Left cardiac atrium (tissue), 4 donors: ENCODE results near the gene LCK. TPM values are rescaled to one million over a fixed set of nuclear protein-coding genes. Genes with fewer than 3 reads are reported as not detected.

Source experiments
- ATAC-seq, 2 donors: fragments of 200-7000 bp; cut with Tn5 transposase; one replicate each; pipeline ENCODE4 v1.9.1; 2020; ENCODE audit warnings: mild to moderate bottlenecking in 2 of 2, moderate library complexity in 2 of 2
- DNase-seq: peaks from one replicate; pipeline ENCODE4 v3.0.0-alpha.2; 2020
- intact Hi-C, 2 donors: fragments of 100-400 bp; cut with DNase I; formaldehyde crosslinking; loops; one replicate each; pipeline versions ENCODE4 v1.14.1 to v1.15.1; 2022 to 2023
- long read RNA-seq: library from polyadenylated mRNA; unstranded; transcript quantifications from one replicate; pipeline ENCODE4 v2.0.0, GENCODE V29; 2021
- total RNA-seq, 2 donors: library from RNA; stranded (reverse); fragmentation: NEBNext Ultra II Directional; extraction: Animal tissue kit (Norgen Biotek cat#: 25700); gene quantifications; one replicate each; pipeline ENCODE4 v1.2.1, GENCODE V29; 2021
- donor health status: DM: no; HTN: yes; CAD: no.
- donor health status: DM: no; HTN: yes; CAD: no; lungs with severe emphysema.
- donor health status: DM: yes; HTN: yes; CAD: no.
- donor health status: Dilated cardiomyopathy.

Gene LCK
- 1 to 10 TPM; 1.2 to 2.6 TPM for total RNA-seq
- long read RNA-seq, partial matches to known transcripts: 0 of 2 reads
- long read RNA-seq, other reads (novel, unspliced or antisense): 1 of 2 reads

DNA sequence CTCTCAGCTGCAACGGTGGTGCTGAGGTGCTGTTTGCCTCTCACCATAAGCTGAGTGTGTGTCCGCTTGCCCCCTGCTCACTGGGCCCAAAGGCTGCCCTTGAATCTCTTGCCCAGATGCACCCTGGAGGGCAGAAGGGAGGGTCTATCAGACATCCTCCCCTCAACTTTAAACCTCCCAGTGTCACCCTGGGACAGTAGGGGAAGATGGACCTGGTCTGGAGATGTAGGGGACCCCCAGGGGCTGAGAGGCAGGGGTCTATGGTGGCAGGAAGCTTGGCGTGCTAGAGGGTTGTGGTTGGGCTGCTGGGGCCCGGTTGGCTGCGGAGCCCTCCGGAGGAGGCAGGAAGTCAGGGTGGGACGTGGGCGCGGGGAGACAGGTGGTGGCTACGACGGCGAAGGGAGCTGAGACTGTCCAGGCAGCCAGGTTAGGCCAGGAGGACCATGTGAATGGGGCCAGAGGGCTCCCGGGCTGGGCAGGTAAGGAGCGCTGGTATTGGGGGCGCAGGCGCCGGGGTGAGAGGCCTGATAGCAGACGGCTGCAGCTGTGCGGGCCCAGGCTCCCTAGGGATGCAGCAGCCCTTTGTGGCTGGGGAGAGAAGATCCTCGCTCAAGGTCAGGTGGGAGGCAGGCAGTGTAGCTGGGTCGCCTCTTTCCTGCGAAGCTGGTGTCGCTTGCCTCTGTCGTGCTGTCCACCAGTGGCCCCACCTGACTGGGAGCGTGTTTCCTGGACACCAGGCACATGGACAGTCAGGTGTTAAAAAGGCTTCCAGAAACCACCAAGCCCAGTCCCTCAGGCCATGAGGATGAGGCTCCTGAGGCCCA is at the start of gene LCK:
Gene LCK (plus strand): TSS at position 373 of the 824 bp plus-strand sequence. CDS start 23,065 bp downstream, outside the sequence.
- DNase-seq (no peak), ATAC-seq (no peak)
- intact Hi-C loops: no loop called here

DNA sequence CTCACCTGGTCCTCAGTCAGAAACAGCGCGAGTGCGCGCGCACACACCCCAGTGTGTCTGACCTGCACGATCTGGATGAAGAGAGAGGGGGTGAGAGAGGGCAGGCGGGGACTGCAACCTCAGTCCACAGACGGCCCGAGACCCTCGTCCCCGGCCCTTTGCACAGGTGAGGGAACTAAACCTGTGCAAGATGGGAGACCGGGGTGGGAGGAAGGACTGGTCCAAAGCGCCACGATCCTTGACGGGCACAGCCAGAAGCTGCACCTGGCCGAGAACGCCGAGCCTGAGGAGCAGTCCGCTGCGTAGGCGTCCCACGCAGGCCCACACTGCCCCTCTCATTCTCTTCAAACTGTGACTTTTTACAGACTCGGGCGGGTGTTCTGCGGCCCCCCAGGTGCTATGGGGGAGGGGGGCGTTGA is 46.1 kb upstream of the LCK start:
- DNase-seq (no peak), ATAC-seq (no peak)
- intact Hi-C loops: no loop called here

DNA sequence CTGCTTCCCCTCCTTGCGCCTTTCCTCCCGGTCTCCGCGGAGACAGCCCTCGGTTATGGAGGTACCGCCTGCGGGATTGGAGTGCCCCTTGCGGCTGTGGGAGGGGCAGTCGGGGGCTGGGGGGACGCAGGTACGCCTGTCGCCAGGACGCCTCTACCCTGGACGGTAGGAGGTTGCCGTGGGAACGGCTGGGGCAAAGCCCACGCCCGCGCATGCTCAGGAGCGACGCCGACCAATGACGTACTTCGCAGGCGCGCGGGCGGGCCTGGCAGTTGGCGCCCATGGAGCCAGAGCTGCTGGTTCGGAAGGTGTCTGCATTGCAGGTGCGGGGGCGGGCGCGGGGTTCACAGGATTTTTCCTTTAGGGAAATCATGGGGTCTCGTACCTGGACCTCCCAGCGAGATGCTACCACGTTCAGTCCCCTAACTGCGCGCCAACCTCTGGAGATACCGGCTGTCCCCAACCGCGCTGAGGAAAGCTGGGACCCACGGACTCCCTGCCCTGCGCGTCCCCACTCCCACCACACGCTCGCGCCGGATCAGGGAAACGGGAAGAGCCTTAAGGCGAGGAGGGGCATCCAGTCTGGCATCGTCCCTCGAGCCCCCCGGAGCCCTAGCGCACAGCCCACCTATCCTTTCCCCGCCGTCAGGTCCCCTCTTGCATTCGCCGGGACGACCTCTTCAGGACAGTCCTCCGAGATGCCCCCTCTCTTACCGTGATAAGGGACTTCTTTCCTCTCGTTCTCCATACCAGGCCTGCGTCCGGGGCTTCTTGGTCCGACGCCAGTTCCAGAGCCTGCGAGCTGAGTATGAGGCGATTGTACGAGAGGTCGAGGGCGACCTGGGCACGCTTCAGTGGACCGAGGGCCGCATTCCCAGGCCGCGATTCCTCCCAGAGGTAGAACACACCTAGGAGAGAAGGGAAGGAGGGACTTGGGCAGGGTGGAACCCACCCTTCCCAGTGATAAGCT is 45.4 kb upstream of the LCK start, which contains the start of gene IQCC:
Gene IQCC (plus strand): TSS at position 271 of the 970 bp plus-strand sequence. CDS start 11 bp downstream, at position 282.
- peak; percentile 89 for DNase-seq
- intact Hi-C loops: no loop called here
- ATAC-seq: peak; percentile 76 to 82

DNA sequence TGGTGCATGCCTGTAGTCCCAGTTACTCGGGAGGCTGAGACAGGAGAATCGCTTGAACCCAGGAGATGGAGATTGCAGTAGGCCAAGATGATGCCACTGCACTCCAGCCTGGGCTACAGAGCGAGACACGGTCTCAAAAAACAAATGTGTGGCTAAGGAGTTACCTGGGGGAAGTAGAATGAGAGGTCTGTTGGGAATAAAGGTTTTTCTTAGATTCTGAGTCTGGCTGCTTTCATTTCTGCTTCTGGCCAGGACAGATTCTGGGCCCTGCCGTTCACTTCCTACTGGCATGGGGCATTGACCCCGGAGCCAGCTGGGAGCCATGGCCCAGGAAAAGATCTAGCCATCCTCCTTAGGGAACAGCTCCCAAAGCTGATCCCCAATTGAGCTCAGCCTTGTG is 42.6 kb upstream of the LCK start:
- DNase-seq (no peak), ATAC-seq (no peak)
- intact Hi-C loops: no loop called here

DNA sequence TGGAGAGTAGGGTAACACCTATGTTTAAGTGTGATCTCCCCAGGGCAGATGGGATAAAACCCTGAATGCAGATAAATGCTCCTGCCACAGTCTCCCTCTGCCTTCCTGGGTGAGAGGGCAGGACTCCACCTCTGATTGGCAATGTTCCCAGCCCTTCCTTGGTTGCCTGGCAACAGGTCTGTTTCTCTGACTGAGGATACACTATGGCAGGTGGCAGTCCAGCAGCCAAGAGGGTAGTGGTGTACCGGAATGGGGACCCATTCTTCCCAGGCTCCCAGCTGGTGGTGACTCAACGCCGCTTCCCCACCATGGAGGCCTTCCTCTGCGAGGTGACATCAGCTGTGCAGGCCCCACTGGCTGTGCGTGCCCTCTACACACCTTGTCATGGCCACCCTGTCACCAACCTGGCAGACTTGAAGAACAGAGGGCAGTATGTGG is 42.2 kb upstream of the LCK start, which contains the start of gene DCDC2B:
Gene DCDC2B (plus strand): TSS at position 199 of the 438 bp plus-strand sequence. CDS start 5 bp downstream, at position 204.
- DNase-seq: no peak
- ATAC-seq: peak in 1 of 2 donors; percentile 6
- intact Hi-C loops: no loop called here

DNA sequence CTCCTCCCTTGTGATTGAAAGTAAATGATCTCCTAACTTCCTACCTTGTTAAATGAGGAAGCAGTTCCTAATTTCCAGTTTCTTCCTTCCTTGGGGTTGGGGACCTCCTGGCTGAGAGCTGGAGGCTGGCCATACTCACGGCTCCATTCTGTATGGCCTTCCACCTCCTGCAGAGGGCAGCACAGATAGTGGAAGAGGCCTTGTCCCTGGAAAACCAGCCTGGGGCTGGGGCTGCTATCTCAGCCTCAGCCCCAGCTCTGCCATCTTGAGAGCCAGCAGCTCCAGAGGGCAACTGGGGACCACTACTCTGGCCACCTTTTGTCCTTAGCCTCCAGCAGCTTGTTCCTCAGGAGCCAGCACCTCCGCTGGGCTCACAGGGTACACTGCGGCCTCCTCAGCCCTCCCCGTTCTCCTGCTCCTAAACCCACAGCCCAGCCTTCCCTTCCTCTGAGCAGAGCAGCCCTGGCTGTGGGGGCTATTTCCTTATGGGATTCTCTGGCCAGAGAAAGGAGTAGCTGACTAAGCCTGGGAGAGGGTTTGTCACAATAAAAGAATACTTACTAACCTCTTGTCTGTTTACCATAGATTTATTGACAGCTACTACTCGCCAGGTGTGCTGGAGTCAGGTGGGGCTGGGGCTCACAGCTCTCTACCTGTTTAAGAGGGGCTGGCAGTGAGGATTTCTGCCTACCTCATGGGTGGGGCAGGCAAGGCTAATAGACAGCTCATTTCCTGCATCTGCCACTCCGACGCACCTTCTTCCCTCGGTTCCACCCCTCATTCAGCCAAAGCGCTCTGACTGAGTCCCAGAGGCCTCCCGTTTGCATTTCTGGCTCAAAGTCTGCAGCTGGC is 35.2 kb upstream of the LCK start:
- intact Hi-C loops: loop anchor here in 1 of 2 donors (5.0 kb wide), 1 partner anchor 101 kb away; no protein-coding TSS in a partner anchor
- ATAC-seq: peak; percentile 73 to 81
- peak; percentile 62 for DNase-seq

DNA sequence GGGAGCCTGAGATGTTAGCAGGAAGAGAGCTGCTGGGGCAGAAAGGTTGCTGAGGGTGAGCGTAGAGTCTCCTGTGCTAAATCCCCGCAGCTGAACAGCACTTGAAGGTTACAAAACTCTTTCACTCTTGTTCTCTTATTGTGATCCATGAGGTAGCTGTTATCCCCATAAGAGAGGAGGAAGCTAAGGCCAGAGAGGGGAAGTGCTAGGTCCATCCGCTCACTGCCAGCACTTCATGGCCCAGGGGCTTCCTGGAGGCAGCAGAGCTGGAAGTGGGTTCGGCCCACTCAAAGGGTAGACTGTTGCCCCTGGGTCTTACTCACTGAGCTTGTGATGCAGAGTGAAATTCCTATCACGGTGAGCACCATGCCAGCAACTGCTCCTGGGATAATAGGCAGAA is 34.5 kb upstream of the LCK start:
- DNase-seq: no peak
- ATAC-seq: no peak
- intact Hi-C loops: loop anchor here in 1 of 2 donors (5.0 kb wide), 1 partner anchor 101 kb away; no protein-coding TSS in a partner anchor

DNA sequence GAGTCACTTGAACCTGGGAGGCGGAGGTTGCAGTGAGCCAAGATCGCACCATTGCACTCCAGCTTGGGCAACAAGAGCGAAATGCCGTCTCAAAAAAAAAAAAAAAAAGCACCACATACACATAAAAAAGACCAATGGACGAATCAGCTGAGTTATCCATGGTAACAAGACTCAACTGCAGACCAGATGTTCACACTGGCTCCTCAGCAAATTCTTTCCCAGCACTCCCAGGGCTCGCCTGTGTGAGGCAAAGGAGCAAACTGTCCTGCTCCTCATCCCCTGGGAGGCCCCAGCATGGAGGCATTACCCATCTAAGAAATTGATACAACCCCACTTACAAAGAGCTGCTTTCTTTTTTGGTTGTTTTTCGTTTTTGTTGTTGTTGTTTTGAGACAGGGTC is 32.0 kb upstream of the LCK start:
- intact Hi-C loops: loop anchor here in 1 of 2 donors (5.0 kb wide), 1 partner anchor 98 kb away; no protein-coding TSS in a partner anchor
- ATAC-seq (no peak), DNase-seq (no peak)

DNA sequence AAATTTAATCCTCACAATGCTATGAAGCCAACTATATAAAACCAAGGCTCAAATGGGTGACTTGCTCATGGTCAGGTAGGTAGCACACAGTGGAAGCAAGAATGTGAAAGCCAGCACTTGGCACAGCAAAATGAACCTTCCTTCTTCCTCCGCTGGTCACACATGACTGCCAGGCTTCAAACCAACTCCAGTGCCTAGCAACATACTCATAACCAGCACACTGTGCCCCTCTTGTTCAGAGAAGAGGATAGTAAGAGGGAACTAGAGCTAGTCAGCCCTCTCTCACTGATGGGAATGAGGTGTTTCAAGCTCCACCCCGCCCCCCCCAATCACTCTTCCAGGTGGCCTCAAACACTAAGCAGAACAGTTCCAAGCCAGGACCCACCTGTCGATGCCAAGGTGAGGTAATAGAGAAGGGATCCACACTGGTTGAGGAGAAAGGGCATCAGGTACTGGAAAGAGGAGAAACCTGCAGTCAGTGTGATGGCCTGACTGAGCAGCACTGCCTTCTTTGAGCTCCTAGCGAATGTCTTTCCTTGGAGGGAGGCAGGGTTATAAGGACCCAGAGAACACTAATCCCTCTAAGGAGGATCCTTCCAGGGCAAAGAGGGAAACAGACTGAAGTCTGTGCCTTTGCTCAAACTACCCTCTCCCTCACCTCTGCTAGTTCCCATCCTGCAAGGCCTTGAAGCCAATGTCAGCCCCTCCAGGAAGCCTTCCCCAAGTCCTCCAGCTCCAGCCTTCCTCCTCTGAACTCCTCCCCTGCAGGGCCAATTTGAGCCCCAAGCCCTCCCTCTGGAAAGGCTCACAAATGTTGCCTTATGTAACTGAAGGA is 30.1 kb upstream of the LCK start:
- DNase-seq (no peak), ATAC-seq (no peak)
- intact Hi-C loops: no loop called here

DNA sequence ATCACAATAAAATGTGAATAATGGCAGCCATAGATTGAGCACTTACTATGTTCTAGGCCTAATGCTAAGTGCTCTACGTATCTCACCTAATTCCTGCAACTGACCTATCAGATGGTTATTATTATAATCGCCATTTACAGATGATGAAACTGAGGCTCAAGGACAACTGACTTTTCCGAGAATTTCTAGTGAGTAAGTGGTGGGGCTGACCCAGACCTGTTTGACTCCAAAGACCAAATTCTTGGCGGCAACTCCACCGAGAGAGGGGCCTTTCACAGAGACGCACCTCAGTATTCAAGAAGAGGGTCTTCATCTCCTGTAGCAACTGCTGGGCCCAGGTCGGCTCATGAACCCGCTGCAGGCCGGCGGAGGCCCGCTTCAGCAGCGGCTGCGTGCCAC is 29.5 kb upstream of the LCK start:
- DNase-seq: no peak
- ATAC-seq: no peak
- intact Hi-C loops: no loop called here

DNA sequence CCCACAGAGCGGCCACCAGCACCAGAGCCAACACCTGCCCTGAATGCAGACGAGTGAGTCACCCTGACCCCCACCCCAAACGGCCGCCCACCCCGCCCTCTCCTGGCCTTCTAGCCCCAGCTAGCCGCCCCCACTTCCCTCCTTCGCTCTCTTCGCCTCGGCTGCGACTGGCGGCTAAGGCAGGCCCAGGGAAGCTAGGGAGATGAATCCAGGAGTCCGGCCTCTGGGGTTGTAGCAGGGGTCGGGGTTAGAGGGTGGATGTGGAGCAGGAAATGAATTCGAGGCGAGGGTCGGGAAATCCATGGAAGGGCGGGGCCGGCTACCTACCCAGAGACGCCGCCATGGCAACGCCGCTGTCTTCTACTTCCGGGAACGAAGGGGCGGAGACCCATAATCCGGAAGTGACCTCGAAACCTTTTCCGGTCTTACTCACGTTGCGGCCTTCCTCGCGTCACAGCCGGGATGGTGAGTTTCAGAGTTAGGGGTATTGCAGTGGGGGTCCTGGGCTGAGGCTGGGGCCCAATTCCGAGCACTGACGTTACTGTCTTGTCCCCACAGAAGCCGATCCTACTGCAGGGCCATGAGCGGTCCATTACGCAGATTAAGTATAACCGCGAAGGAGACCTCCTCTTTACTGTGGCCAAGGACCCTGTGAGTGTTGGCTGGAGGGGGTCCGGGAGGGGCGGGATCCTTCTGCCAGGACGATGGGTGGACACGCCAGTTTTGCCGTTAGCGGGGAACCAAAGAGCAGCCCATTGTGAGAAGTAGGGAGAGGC is 28.9 kb upstream of the LCK start, which contains the start of the genes EIF3I and TMEM234:
Gene EIF3I (plus strand): TSS at position 428 of the 776 bp plus-strand sequence. CDS start 35 bp downstream, at position 463.
Gene TMEM234 (minus strand): TSS at position 374 of the 776 bp plus-strand sequence. CDS start 31 bp downstream, at position 343.
- peak; percentile 97 for ATAC-seq
- intact Hi-C loops: no loop called here
- DNase-seq: peak; percentile 94

DNA sequence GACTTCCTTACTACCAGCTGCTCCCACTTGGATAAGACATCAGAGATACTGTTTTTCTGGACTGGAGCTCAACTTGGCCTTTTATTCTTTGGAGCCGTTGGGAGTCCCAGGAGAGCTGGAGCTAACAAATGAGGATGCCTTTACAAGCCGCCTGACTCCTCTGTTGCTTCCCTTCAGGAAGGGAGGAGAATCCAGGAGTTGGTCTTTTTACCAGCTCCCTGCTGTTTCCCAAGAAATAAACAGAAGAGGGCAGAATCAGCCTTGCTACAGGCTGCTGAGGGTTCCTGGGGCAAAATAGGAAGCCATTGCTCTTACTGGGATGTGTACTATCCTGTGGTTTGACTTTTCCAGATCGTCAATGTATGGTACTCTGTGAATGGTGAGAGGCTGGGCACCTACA is 27.4 kb upstream of the LCK start:
- ATAC-seq (no peak), DNase-seq (no peak)
- intact Hi-C loops: no loop called here

DNA sequence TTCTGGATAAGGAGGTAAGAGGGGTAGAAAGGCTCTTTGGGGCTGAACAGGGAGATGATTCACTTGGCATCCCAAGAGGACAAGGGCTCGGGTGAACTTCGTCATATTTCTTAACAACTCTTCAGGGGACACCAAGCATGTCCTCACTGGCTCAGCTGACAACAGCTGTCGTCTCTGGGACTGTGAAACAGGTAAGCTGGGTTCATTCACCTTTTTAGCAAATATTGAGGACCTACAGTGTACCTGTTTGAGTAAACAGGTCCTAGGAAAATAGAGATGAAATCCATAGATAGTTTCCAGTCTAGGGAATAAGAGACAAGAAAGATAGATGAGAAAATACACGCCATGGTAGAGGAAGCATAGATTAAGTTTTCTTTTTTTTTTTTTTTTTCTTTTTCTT is 26.8 kb upstream of the LCK start:
- intact Hi-C loops: no loop called here
- no peak for ATAC-seq

DNA sequence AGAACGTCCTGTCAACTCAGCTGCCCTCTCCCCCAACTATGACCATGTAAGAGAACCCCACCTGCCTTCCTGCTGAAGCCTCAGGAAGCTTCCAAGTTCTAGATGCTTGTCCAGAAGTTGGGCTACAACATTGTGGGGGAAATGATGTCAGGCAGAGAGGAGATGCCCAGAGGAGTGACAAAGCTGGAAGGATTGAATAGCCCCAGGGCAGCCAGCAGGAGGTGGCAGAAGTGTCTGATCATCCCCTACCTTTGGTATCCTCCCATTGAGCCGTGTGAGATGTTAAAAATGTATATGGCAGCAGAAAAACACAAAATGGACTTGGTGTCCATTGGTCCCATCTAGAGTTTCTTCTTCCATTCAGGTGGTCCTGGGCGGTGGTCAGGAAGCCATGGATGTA is 22.3 kb upstream of the LCK start:
- ATAC-seq (no peak), DNase-seq (no peak)
- intact Hi-C loops: no loop called here

More for the DNA sequence above, 26.8 kb upstream of the LCK start:
- DNase-seq: no peak

DNA sequence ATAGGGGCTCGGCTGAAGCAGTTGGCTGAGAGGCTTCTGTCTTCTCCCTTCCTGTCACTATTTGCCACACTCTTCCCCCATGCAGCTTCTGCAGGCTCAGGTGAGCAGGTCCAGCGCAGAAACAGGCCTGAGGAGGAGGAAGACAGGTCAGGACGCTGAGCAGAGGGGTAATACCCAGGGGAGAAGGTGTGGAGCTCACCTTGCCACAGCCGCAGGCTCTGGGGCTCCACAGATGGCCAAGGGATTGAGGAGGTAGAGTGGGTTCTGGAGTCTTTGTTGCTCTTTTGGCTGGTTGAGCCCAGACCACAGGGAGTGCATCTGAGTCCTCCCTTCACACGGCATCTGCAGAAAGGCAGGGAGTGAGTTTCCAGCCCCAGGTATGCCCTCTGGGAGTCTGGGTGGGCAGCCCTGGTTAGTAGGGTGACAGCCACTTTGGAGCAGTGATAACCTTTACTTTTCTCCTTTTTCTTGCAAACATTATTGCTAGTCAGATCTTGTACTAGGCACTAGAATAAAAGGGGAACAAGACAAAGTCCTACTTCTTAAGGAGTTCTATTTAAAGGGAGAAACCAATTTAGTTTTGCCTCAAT is 19.1 kb upstream of the LCK start:
- DNase-seq (no peak), ATAC-seq (no peak)
- intact Hi-C loops: no loop called here
